Measurements from ENCODE around the gene USP27X.

The USP27X gene

GRCh38 chrX:49878834-49879655 lies at the start of gene USP27X:
USP27X (plus strand) TSS chrX:49879484; CDS start chrX:49880308, 824 bp downstream.
- peak; percentile 59 for DNase-seq (ENCODE audit: low spot score)

DNA sequence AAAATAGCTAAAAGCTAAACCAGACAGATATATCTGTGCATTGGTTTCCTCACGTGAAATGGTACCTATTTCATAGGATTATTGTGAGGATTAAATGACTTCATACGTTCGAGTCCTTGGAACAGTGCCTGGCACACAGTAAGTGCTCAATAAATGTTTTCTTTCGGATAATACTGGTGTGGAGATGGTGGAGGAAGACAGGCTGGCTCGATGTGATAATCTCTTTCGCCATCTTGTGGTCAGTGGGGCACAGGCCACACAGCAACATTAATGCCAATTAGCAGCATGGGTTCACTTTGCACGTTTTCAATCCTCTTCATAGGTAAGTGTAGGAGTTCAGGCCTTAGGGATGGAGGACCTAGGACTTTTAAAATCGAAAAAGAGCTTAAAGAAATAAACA lies 40.9 kb upstream of the USP27X start:
- peak; percentile 37 for DNase-seq (ENCODE audit: low spot score)

DNA sequence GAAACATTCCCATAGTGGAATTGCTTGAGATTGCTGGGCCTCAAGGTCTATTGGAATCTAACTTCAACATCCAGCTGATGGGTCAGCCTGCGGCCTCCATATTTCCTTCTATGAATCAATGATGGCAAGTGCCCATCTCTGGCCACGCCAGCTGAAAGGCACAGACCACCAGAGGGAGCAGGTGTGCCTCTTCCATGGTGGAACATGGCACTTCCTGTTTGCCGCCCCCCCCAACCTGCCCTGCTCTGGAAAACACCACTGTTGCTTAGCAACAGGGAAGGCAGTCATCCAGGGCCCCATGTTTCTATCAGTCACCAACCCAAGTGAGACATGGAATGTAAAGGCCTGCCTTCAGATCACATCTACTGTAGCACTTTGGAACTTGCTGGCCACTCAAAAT lies 38.6 kb upstream of the USP27X start:
- peak; percentile 84 for DNase-seq (ENCODE audit: low spot score)

- no peak for DNase-seq (ENCODE audit: low spot score)
Observed at GRCh38 chrX:49842621-49843020, 36.7 kb upstream of the USP27X start.

- DNase-seq (ENCODE audit: low spot score), result no peak
Observed at GRCh38 chrX:49844611-49845010, 34.7 kb upstream of the USP27X start.

GRCh38 chrX:49845701-49846403 lies 33.4 kb upstream of the USP27X start:
- no peak for DNase-seq (ENCODE audit: low spot score)

DNA sequence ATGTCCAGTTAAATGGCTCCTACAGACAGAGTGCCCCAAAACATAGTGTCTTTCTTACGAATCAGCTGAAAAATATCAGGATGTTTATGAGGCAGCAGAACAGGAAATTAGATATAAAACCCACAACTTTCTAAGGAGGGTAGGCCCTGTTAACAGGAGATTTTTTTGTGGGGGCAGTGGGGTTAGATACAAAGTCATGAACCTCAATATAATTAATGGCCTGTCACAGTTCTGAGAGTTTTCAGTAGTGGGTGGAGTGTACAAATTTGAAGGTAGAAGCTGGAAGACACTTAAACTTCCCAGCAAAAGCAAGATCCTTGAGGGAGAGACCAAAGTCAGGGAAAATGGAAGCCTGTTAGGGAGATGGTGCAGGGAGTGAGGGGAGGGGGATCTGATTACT lies 32.8 kb upstream of the USP27X start:
- no peak for DNase-seq (ENCODE audit: low spot score)

DNA sequence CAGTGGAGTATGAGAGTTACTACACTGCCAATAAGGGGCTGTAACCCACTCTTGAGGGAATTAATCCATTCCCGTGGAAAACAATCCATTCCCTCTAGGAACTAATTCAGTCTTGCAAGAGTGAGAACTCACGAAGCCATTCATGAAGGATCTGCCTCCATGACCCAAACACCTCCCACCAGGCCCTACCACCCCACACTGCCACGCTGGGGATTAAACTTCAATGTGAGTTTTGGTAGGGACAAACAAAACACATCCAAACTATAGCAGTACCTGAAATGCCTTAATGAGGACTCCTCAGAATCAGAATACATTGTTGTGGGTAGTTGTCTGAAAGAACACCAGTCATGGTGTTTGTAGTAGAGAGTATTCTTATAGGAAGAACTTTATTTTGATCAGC lies 31.0 kb upstream of the USP27X start:
- DNase-seq (ENCODE audit: low spot score), result no peak

- no peak for DNase-seq (ENCODE audit: low spot score)
Observed at GRCh38 chrX:49850028-49850427, 29.3 kb upstream of the USP27X start.

DNA sequence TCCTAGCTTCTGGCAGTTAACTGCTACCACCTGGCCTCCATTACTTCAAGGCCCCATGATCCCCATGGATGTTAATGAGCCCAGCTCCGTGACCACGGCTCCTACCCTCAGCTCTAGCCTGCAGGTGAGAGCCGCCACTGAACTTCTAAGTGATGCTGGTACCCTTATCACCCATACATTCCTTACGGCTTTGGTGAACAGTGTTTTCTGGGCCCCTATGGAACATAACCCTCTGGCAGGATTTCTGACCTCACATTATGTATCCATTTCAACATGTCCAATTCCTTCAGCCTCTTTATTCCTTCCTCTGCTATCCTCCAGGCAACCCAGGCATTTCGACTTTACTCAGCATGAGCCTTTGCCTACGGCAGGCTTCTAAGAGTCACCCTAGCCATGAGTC lies 25.6 kb upstream of the USP27X start:
- DNase-seq (ENCODE audit: low spot score), result no peak

DNA sequence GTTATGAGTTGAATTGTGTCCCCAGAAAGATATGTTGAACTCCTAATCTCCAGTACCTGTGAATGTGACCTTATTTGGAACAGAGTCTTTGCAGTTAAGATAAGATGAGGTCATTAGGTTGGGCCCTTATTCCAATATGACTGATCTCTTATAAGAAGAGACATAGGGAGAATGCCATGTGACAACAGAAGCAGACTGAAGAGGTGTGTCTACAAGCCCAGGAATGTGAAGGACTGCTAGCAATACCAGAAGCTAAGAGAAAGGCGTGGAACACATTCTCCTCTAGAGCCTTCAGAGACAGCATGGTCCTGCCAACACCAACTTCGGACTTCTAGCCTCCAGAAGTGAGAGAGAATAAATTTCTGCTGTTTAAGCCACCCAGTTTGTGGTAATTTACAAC lies 22.5 kb upstream of the USP27X start:
- DNase-seq (ENCODE audit: low spot score), result no peak

DNA sequence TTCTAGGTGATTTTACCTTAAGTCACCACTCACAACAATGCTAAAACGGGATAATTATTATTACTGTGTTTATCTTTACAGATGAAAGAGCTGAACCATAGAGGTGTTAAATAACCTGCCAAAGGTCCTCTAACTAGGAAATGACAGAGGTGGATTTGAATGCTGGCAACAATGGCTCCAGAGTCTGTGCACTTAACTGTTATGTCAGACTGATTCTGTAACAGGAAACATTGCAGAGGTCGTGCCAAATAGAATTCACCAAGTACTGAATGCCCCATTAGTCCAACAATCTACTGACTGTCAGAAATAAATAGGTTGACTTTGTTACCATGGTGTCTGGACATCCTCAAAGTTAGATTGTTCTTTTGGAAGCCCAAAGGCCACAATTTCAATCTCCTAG lies 20.9 kb upstream of the USP27X start:
- DNase-seq (ENCODE audit: low spot score), result no peak

DNA sequence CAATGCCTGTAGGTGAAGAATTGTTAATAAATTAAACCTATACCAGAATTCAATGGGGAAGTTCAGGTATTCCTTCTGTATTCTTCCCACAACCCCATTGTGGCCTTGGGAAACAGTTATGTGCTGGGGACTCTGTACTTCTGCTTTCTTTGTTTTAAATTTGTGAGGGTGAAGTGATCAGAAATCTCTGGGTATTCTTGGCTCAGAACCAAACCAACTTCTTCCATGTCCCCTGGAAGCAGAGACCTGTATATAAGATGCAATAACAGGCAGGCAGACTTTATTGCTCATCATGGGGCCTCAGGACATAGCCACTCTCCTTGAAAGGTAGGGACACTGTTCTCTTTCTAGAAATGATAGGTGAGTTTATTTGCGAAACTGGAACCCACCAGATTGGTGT lies 19.8 kb upstream of the USP27X start:
- no peak for DNase-seq (ENCODE audit: low spot score)

DNA sequence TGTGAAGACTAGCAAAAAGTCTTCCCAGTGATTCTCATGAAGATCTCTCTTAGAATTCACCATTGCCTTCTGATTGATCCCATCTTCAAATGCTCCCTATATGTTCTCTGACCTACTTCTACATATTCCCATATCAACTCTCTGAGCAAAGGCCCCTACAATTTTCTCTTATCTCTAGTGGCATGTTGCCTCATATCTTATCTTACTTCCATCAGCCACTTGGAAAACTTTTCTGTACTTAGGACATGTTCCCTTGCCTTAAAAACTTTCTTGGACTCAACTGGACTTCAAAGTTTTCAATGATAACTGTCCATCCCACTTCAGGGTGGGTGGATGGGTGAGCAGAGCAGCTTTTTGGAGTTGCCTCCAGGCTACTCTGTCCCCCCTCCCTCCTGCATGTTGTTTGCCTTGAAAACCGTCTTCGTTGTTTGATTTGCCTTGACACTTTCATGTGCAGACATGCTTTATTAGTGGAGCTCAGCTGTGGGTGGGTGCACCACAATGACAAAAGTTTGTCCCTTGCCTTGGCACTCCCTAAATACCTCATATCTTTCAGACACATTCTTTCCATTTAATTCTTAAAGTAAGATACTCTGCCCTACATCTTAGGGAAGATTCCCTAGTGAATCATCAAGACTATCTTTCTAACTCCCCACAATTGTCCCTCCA lies 18.3 kb upstream of the USP27X start:
- DNase-seq (ENCODE audit: low spot score), result no peak

DNA sequence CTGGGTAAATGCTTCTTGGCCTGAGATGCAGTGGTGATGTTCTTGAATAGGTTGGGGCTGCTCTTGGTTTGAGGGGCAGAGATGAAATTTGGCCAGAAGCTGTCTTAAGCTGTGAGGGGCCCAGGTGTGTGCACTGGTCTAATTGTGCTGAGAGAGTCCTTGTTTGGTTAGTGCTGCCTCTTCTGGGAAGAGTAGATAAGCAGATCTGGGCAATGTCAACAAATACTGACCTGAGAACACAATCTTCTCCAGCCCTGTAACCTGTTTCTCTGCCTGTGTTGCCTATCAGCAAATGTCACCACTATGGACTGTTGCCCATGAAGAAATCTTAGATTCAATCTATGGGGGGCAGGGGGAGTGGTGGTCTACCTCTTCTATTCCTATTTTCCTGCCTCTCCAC lies 17.2 kb upstream of the USP27X start:
- DNase-seq (ENCODE audit: low spot score), result no peak

DNA sequence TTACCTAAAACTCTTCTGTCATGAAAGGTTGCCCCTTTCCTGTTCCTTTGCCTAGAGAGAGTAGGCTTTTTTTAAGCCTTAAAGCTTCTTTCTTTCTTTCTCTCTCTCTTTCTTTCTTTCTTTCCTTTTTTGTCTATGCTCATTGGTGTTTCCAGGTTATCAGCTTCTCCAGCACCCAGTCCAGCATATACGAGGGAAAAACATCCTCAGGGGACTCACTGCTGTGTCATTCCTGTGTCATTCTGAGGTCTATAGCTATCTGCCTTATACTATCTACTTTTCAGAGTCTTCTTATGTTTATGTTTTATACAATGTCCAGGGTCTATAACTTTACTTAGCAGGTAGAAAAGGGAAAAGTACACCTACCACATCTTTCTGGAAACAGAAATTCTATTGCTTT lies 10.5 kb upstream of the USP27X start:
- DNase-seq (ENCODE audit: low spot score), result no peak

GRCh38 chrX:49876750-49877149 lies 2.5 kb upstream of the USP27X start:
- DNase-seq (ENCODE audit: low spot score), result peak; percentile 30

DNA sequence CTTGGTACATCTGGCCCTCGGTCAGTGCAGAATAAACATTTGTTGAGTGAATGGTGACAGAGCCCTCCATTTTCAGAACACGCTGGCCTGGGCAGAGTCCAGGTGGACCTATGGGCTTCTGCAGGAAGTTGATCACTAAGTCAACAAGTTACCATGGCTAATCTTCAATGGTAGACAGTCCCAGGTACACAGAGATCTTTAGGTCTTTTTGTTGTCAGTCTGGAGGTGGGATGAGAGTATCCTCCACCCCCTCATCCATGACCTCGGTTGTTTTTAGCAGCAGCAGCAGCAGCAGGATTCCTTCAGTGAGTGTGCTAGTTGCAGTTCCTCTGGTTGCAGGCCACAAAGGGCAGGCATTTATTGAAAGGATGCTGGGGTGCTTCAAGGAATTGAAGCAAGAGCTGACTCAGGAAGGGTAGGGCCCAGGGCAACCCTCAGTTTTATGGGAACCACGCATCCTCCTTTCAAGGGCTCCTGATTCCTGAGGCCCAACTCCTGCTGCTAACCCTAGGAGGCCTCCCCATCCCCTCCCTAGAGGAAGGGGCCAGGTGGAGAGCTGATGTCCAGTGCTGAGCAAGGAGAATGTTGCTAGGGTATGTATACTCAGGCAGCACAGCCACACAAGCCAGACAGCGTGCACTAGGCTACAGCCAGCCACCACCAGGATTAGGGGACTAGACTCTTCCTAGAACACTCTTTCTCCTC lies 1.7 kb upstream of the USP27X start:
- no peak for DNase-seq (ENCODE audit: low spot score)

DNA sequence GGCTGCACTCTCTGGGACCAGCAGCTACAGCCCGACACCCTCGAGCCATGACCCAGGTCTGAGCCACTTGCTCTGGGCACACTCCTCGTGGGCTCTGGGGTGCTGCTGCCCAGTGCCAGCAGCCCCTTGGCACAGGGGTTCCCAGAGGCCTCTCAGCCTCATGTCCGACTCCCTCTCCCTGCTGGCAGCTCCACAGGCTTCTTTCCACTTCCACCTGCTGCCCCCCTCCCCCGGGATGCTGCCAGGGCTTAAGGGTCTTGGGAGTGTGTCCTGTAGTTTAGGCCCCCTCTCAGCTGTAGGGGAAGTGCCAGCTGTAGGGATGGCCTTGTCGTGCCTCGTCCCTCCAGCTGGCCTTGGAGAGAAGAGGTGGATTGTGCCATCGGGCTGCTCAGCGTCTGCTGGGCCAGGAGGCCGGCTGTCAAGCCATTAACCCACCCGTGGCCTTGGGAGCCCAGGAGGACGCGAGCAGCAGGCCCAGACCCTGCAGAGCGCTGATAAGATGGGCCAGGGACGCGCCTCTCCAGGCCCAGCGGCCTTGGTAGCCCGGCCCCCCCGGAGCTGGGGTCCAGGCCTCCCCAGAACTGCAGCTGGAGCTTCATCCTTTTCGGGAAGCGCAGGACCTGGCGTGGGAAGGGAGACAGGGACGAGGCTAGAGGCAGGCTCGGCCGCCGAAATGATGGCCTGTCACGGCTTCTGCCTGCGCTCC lies 1.0 kb upstream of the USP27X start:
- DNase-seq (ENCODE audit: low spot score), result no peak

DNA sequence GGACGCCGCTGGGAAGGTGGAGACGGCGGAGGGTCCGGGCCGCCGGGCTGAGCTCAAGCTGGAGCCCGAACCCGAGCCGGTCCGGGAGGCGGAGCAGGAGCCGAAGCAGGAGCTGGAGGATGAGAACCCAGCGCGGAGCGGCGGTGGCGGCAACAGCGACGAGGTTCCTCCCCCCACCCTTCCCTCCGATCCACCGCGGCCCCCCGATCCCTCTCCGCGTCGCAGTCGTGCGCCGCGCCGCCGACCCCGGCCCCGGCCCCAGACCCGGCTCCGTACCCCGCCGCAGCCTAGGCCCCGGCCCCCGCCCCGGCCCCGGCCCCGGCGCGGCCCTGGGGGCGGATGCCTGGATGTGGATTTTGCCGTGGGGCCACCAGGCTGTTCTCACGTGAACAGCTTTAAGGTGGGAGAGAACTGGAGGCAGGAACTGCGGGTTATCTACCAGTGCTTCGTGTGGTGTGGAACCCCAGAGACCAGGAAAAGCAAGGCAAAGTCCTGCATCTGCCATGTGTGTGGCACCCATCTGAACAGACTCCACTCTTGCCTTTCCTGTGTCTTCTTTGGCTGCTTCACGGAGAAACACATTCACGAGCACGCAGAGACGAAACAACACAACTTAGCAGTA lies 483 bp downstream of the USP27X start:
- DNase-seq (ENCODE audit: low spot score), result peak; percentile 8

DNA sequence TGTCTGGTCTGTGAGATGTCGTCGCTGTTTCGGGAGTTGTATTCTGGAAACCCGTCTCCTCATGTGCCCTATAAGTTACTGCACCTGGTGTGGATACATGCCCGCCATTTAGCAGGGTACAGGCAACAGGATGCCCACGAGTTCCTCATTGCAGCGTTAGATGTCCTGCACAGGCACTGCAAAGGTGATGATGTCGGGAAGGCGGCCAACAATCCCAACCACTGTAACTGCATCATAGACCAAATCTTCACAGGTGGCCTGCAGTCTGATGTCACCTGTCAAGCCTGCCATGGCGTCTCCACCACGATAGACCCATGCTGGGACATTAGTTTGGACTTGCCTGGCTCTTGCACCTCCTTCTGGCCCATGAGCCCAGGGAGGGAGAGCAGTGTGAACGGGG lies 1.4 kb downstream of the USP27X start:
- no peak for DNase-seq (ENCODE audit: low spot score)
